ENCODE measurements around the gene ZSCAN1.

ZSCAN1 gene

DNA sequence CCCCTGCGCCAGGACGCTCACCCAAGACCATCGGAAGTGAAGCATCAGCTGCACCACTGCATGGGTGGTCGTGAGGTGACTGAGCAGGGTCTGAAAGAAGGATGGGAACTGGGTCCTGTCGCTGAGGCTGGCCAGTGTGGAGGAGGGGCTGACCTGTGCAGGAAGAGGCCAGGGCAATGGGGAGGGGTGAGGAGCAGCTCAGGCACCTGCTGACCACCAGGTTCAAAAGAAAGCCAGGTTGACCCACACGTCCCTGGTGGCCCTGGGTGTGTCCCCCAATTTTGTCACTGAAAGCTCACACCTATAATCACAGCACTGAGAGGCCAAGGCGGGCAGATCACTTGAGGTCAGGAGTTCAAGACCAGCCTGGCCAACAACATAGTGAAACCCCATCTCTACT is 13.7 kb upstream of the ZSCAN1 start:
- TF ChIP-seq CTCF (IDR thresholded peaks at IDR 0.05; ENCODE audit: control extremely low read depth, extremely low read depth, low read depth, missing control alignments), result no peak
- POLR2A ChIA-PET, result no interaction called here
- CTCF ChIA-PET, result interaction anchor here (1.4 kb wide), 1 partner anchor 11 kb away, joined by 3 read pairs; no protein-coding TSS in a partner anchor
- no peak for DNase-seq (ENCODE audit: extremely low spot score)

GRCh38 chr19:58021541-58022282 is 12.1 kb upstream of the ZSCAN1 start:
- POLR2A ChIA-PET, result no interaction called here
- CTCF ChIA-PET, result no interaction called here
- DNase-seq (ENCODE audit: extremely low spot score), result no peak
- peak; percentile 7 for TF ChIP-seq CTCF (IDR thresholded peaks at IDR 0.05; ENCODE audit: control extremely low read depth, extremely low read depth, low read depth, missing control alignments)

GRCh38 chr19:58022283-58022660 is 11.6 kb upstream of the ZSCAN1 start:
- DNase-seq (ENCODE audit: extremely low spot score), result no peak
- POLR2A ChIA-PET, result no interaction called here
- TF ChIP-seq CTCF (IDR thresholded peaks at IDR 0.05; ENCODE audit: control extremely low read depth, extremely low read depth, low read depth, missing control alignments), result no peak
- CTCF ChIA-PET, result no interaction called here

- POLR2A ChIA-PET, result no interaction called here
- DNase-seq (ENCODE audit: extremely low spot score), result no peak
- no peak for TF ChIP-seq CTCF (IDR thresholded peaks at IDR 0.05; ENCODE audit: control extremely low read depth, extremely low read depth, low read depth, missing control alignments)
- CTCF ChIA-PET, result no interaction called here
Observed at GRCh38 chr19:58024661-58025060, 9.2 kb upstream of the ZSCAN1 start.

- no peak for TF ChIP-seq CTCF (IDR thresholded peaks at IDR 0.05; ENCODE audit: control extremely low read depth, extremely low read depth, low read depth, missing control alignments)
- ChIA-PET CTCF (no interaction called here), POLR2A (no interaction called here)
- DNase-seq (ENCODE audit: extremely low spot score), result no peak
Observed at GRCh38 chr19:58034477-58034793, 610 bp downstream of the ZSCAN1 start.

DNA sequence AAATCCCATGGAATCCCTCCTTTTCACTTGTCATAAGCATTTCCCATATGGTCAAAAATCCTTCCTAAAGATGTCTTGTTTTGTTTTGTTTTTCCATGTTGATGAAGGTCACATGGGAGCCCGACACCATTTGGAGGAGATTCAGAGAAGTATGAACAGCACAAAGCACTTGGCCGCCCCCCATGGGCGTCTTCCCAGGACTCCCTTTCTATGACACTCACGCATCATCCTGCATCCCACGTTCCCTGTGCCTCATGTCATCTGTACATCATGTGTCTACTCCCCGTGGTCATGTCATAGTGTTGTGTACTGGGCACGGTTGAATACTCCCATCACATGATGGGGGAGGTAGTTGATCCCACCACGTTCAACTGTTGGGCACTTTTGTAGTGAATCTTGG is 2.0 kb downstream of the ZSCAN1 start:
- no peak for TF ChIP-seq CTCF (IDR thresholded peaks at IDR 0.05; ENCODE audit: control extremely low read depth, extremely low read depth, low read depth, missing control alignments)
- DNase-seq (ENCODE audit: extremely low spot score), result no peak
- CTCF ChIA-PET, result no interaction called here
- POLR2A ChIA-PET, result no interaction called here

Measured in GM10248 (cell line).